NT2/D1 (cell line): Measurements from ENCODE around the gene PCDHA10.

Source experiments
- YY1 ChIP-seq: IDR thresholded peaks from 2 replicates; pipeline ENCODE4 v1.6.1; 2011; ENCODE audit not compliant: insufficient read length, insufficient read depth
- ZNF274 ChIP-seq: IDR thresholded peaks from 2 replicates; pipeline ENCODE4 v1.6.1; 2011; ENCODE audit warnings: mild to moderate bottlenecking, low read depth, low read length

- TF ChIP-seq YY1: no peak
- TF ChIP-seq ZNF274: no peak
Observed at GRCh38 chr5:140882591-140882899, 26.8 kb downstream of the PCDHA10 start.
